GM12891 (cell line): ENCODE data around the gene MYO6.

Experiments
- PAX5 ChIP-seq: IDR thresholded peaks from 2 replicates; pipeline ENCODE4 v1.6.1; 2011; ENCODE audit warnings: low read length, moderate library complexity, mild to moderate bottlenecking; ENCODE audit not compliant: insufficient read depth, severe bottlenecking
- POLR2A ChIP-seq: IDR thresholded peaks from 2 replicates; pipeline ENCODE4 v1.6.1; 2011; ENCODE audit warnings: low read depth, low read length, control low read depth
- POLR2AphosphoS5 ChIP-seq: IDR thresholded peaks from 2 replicates; pipeline ENCODE4 v1.6.1; 2011; ENCODE audit warnings: low read depth, low read length, control low read depth
- SPI1 ChIP-seq: IDR thresholded peaks from 2 replicates; pipeline ENCODE4 v1.6.1; 2011; ENCODE audit warnings: low read depth, low read length, control low read depth
- TAF1 ChIP-seq: IDR thresholded peaks from 2 replicates; pipeline ENCODE4 v1.6.1; 2011; ENCODE audit warnings: low read depth, low read length, control low read depth

DNA sequence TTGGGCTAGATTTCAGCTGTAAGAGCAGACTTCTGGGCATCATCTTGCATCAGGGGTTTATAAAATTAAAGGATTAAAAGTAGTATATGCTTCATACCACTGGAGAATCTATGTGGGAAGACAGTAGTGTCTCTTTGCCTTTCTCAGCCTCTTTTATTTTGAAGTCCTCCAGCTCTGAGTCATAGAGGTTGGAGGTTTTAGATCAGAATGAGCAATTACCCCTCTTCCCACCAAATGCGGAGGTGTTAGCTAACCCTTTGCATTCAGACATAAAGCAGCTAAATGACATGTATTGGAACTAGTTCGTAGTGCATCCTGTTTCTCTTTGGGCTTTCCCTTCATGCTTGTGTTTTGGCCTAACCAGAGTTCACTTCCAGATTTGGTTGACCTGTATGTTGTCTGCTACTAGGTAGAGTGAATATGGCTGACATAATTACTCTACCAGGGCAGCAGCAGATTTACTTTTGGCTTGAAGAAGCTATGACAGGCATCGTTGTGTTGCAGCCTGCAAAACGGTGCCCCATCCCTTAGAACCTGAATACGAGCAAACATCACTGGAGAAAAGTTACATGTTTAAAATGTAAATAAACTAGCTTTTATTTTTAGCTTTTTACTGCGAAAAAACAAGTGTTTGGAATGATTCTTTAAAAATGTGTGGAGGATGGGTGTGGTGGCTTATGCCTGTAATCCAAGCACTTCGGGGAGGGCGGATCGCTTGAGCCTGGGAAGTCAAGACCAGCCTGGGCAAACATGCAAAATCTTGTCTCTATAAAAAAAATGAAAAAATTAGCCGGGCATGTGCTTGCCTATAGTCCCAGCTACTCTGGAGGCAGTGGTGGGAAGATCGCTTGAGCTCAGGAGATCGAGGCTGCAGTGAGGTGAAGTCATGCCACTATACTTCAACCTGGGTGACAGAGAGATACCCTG is 82.2 kb downstream of the MYO6 start:
- TF ChIP-seq POLR2A = no peak
- TF ChIP-seq POLR2AphosphoS5 = no peak
- no peak for TF ChIP-seq TAF1
- no peak for TF ChIP-seq SPI1
- TF ChIP-seq PAX5 = no peak
